ENCODE measurements around the gene ANKS1B.
"Not testable (repeated sequence)": the region's sequence is repeated elsewhere in the genome, so short reads cannot be mapped to it uniquely, and the experiment has no call there.

Gene ANKS1B

DNA sequence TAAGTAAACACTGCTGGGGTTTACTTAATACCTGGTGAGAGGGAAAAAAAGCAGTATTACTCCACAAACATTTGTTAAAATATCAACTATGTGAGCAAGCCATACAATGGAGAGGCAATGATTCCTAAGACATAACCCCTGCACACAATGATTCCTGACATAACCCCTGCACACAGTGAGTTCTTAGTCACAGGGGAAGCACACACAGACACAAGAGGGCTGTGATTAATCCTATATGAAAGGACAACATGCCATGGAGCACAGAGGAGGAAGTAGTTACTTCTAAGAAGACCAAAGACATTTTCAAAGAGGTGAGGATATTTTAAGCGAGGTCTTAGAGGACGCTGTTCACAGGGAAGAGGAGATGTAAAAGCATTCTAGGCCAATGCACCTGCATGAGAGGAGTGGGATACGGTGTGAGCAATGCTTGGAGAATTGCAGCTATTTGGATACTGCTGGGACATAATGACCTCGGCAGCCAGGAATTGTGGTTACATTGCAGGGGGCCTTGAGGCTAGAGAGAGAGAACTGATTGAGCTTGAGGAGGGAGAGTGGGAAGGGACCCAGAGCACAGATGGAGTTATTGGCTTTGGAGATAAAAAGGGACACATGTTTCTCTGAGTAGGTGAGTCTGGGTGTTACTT lies 1127.7 kb downstream of the ANKS1B start:
- DNase-seq (ENCODE audit: low read depth) = no peak
- no peak overlapping the region for H3K9ac ChIP-seq (ENCODE audit: low read length)
- no peaks in the 10 kb centered on the region for H3K27me3 ChIP-seq (replicated peaks; ENCODE audit: control insufficient read depth, insufficient read depth, low read length)
- no peaks in the 10 kb centered on the region for H3K9me3 ChIP-seq (ENCODE audit: control insufficient read depth, low read length)
- H3K4me1 ChIP-seq (ENCODE audit: control insufficient read depth, insufficient read depth, low read length) = no peaks in the 10 kb centered on the region
- no peaks in the 10 kb centered on the region for H3K36me3 ChIP-seq (ENCODE audit: control insufficient read depth, insufficient read depth, low read length, severe bottlenecking)
- no peak overlapping the region for H3K4me3 ChIP-seq (ENCODE audit: low read length)

DNA sequence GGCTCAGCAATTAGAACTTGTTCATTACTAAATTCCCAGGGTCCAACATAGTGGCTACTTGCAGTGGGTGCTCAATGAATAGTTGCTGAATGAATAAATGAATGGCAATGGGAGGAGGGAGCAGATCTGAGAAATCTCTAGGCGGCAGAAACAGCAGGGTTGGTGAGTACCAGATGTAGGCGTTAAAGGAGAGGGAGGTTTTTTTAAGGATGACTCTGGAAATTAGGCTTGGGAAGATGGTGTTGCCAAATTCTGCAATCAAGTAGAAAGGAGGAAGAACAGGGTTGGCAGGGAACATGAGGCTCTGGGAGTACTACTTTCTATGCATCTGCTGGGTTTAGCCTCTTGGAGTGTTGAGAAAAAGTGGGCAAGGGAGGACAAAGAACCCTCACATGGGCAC lies 1132.6 kb downstream of the ANKS1B start:
- Histone ChIP-seq H3K9me3 (ENCODE audit: control insufficient read depth, low read length) (no peaks in the 10 kb centered on the region), H3K27me3 (replicated peaks; ENCODE audit: control insufficient read depth, insufficient read depth, low read length) (no peaks in the 10 kb centered on the region), H3K36me3 (ENCODE audit: control insufficient read depth, insufficient read depth, low read length, severe bottlenecking) (no peaks in the 10 kb centered on the region), H3K4me3 (ENCODE audit: low read length) (no peak overlapping the region), H3K9ac (ENCODE audit: low read length) (no peak overlapping the region), H3K4me1 (ENCODE audit: control insufficient read depth, insufficient read depth, low read length) (no peaks in the 10 kb centered on the region)
- no peak for DNase-seq (ENCODE audit: low read depth)

DNA sequence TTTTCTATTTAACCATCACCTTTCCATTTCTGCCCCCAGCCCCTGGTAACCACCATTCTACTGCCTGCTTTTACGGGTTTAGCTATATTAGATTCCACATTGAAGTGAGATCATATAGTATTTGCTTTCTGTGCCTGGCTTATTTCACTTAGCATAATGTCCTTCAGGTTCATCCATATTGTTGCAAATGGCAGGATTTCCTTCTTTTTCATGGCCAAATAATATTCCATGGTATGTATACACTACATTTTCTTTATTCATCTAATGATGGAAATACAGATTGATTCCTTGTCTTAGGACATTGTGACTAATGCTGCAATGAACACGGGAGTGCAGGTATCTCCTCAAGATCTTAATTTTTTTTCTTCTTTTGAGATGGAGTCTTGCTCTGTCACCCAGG lies 1137.5 kb downstream of the ANKS1B start:
- Histone ChIP-seq H3K4me3 (ENCODE audit: low read length) (no peak overlapping the region), H3K36me3 (ENCODE audit: control insufficient read depth, insufficient read depth, low read length, severe bottlenecking) (no peaks in the 10 kb centered on the region), H3K4me1 (ENCODE audit: control insufficient read depth, insufficient read depth, low read length) (no peaks in the 10 kb centered on the region), H3K9ac (ENCODE audit: low read length) (no peak overlapping the region), H3K27me3 (replicated peaks; ENCODE audit: control insufficient read depth, insufficient read depth, low read length) (no peaks in the 10 kb centered on the region), H3K9me3 (ENCODE audit: control insufficient read depth, low read length) (no peaks in the 10 kb centered on the region)
- no peak for DNase-seq (ENCODE audit: low read depth)

DNA sequence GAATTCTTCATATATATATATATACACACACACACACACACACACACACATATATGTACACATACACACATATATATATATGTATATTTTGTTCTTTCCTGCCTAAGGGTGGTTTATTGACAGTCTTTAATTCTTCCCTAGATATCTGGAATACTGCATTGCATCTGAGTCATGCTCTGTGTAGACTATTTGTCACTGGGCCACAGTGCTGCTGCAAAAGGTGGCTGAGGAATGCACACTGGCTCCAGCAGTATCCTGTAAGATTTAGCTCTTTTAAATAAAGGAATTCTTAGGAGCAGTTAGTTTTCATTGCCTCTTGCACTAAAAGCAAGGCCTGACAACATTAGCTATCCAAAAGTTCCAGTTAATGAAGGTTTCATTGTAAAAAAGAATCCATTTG lies 1138.8 kb downstream of the ANKS1B start:
- H3K27me3 ChIP-seq (replicated peaks; ENCODE audit: control insufficient read depth, insufficient read depth, low read length) = no peaks in the 10 kb centered on the region
- DNase-seq (ENCODE audit: low read depth) = no peak
- no peak overlapping the region for H3K4me3 ChIP-seq (ENCODE audit: low read length)
- H3K9me3 ChIP-seq (ENCODE audit: control insufficient read depth, low read length) = no peaks in the 10 kb centered on the region
- H3K9ac ChIP-seq (ENCODE audit: low read length) = no peak overlapping the region
- no peaks in the 10 kb centered on the region for H3K4me1 ChIP-seq (ENCODE audit: control insufficient read depth, insufficient read depth, low read length)
- no peaks in the 10 kb centered on the region for H3K36me3 ChIP-seq (ENCODE audit: control insufficient read depth, insufficient read depth, low read length, severe bottlenecking)

DNA sequence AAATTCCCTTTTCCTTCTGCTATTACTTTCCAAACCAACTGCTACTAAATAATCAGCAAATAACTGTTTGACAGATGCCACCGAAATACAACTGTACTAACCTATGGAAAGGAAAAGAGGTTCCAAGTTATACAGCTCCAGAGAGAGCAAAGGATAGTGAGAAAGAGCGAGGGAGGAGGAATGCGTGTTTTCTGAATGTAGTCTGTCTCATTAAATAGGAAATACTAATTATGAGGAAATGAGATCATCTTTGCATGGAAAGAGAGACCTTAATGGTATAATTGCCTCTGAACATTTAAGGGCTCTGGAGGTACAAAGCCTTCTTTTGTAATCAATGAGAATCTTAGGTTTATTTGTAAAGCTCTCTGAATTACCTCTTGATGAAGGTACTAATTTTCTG lies 1144.4 kb downstream of the ANKS1B start:
- H3K9me3 ChIP-seq (ENCODE audit: control insufficient read depth, low read length) = no peaks in the 10 kb centered on the region
- no peak for DNase-seq (ENCODE audit: low read depth)
- peaks cover 3% of the 10 kb centered on the region for H3K27me3 ChIP-seq (replicated peaks; ENCODE audit: control insufficient read depth, insufficient read depth, low read length)

GRCh38 chr12:98838231-98838647 lies 1146.5 kb downstream of the ANKS1B start:
- Histone ChIP-seq H3K27me3 (replicated peaks; ENCODE audit: control insufficient read depth, insufficient read depth, low read length) (peaks cover 3% of the 10 kb centered on the region), H3K4me3 (ENCODE audit: low read length) (no peak overlapping the region)
- DNase-seq (ENCODE audit: low read depth) = peak; percentile 51

More for the DNA sequence above, 1144.4 kb downstream of the ANKS1B start:
- H3K4me1 ChIP-seq (ENCODE audit: control insufficient read depth, insufficient read depth, low read length) = peaks cover 9% of the 10 kb centered on the region
- no peak overlapping the region for H3K4me3 ChIP-seq (ENCODE audit: low read length)
- no peaks in the 10 kb centered on the region for H3K36me3 ChIP-seq (ENCODE audit: control insufficient read depth, insufficient read depth, low read length, severe bottlenecking)
- no peak overlapping the region for H3K9ac ChIP-seq (ENCODE audit: low read length)

DNA sequence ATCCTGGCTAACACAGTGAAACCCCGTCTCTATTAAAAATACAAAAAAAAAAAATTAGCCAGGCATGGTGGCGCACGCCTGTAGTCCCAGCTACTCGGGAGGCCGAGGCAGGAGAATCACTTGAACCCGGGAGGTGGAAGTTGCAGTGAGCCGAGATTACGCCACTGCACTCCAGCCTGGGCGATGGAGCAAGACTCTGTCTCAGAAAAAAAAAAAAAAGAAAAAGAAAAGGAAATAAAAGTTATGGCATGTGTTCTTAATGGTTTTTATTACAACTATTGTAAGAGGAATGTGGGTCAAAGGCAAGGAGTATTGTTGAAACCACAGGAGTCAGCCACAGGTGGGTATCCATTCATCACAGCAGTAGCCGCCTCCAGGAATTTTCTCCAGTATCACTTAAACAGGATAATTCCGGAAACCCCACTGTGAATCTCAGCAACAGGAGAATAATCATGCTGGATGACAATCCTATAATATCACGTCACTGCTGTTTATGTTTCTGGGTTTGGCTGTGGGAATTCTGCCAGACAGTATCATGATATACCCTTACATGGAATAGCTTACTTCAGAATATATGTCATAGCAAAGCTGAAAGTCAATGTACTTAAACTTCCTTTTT lies 1147.5 kb downstream of the ANKS1B start:
- H3K27me3 ChIP-seq (replicated peaks; ENCODE audit: control insufficient read depth, insufficient read depth, low read length); H3K9ac ChIP-seq (ENCODE audit: low read length); H3K36me3 ChIP-seq (ENCODE audit: control insufficient read depth, insufficient read depth, low read length, severe bottlenecking); H3K9me3 ChIP-seq (ENCODE audit: control insufficient read depth, low read length); H3K4me3 ChIP-seq (ENCODE audit: low read length); H3K4me1 ChIP-seq (ENCODE audit: control insufficient read depth, insufficient read depth, low read length): not testable (repeated sequence)
- peak; percentile 60 for DNase-seq (ENCODE audit: low read depth)

More at GRCh38 chr12:98838231-98838647, 1146.5 kb downstream of the ANKS1B start:
- H3K9ac ChIP-seq (ENCODE audit: low read length) = no peak overlapping the region
- H3K36me3 ChIP-seq (ENCODE audit: control insufficient read depth, insufficient read depth, low read length, severe bottlenecking) = no peaks in the 10 kb centered on the region
- peaks cover 9% of the 10 kb centered on the region for H3K4me1 ChIP-seq (ENCODE audit: control insufficient read depth, insufficient read depth, low read length)
- no peaks in the 10 kb centered on the region for H3K9me3 ChIP-seq (ENCODE audit: control insufficient read depth, low read length)

DNA sequence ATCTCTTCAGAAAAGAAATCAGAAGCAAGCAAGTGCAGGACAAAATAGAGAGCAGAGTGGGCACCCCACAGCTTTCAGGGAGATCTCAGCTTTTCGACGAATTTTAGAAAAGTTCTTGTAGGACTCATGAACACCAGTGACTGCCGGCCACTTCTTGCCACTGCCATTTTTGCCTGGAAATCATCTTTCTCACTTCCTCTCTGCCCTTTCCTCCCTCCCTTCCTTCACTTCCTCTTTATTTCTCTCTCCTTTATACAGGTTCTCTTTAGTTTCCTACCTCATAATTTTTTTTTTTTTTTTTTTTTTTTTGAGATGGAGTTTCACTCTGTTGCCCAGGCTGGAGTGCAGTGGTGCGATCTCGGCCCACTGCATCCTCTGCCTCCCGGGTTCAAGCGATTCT lies 1154.1 kb downstream of the ANKS1B start:
- no peaks in the 10 kb centered on the region for H3K36me3 ChIP-seq (ENCODE audit: control insufficient read depth, insufficient read depth, low read length, severe bottlenecking)
- no peaks in the 10 kb centered on the region for H3K9me3 ChIP-seq (ENCODE audit: control insufficient read depth, low read length)
- H3K4me1 ChIP-seq (ENCODE audit: control insufficient read depth, insufficient read depth, low read length) = no peaks in the 10 kb centered on the region
- no peak overlapping the region for H3K9ac ChIP-seq (ENCODE audit: low read length)
- DNase-seq (ENCODE audit: low read depth) = no peak
- H3K27me3 ChIP-seq (replicated peaks; ENCODE audit: control insufficient read depth, insufficient read depth, low read length) = no peaks in the 10 kb centered on the region
- no peak overlapping the region for H3K4me3 ChIP-seq (ENCODE audit: low read length)

- H3K4me1 ChIP-seq (ENCODE audit: control insufficient read depth, insufficient read depth, low read length) = no peaks in the 10 kb centered on the region
- no peaks in the 10 kb centered on the region for H3K9me3 ChIP-seq (ENCODE audit: control insufficient read depth, low read length)
- H3K36me3 ChIP-seq (ENCODE audit: control insufficient read depth, insufficient read depth, low read length, severe bottlenecking) = no peaks in the 10 kb centered on the region
- no peak overlapping the region for H3K4me3 ChIP-seq (ENCODE audit: low read length)
- H3K9ac ChIP-seq (ENCODE audit: low read length) = no peak overlapping the region
- DNase-seq (ENCODE audit: low read depth) = peak; percentile 10
- H3K27me3 ChIP-seq (replicated peaks; ENCODE audit: control insufficient read depth, insufficient read depth, low read length) = no peaks in the 10 kb centered on the region
Observed at GRCh38 chr12:98828802-98829600, 1155.7 kb downstream of the ANKS1B start.

DNA sequence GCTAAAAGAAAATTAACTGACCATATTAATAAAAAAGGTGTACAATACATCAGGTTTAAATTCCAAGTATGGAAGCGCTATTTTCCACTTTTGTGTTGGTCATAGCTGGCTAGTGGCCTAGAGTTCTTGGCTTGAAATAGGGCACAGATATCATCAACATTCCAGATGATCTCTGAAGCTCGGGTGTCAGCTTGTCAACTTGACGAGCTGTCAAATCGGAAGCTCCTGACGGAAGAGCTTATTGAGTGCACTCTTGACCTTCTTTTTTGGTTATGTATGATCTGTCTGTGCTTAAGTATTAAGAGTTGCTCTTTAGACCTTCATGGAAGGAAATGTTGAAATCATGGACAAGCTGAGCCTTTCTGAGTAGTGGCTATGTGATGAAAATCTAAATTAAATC lies 1161.7 kb downstream of the ANKS1B start:
- H3K9me3 ChIP-seq (ENCODE audit: control insufficient read depth, low read length) = no peaks in the 10 kb centered on the region
- peaks cover 3% of the 10 kb centered on the region for H3K4me1 ChIP-seq (ENCODE audit: control insufficient read depth, insufficient read depth, low read length)
- no peak overlapping the region for H3K9ac ChIP-seq (ENCODE audit: low read length)
- no peak for DNase-seq (ENCODE audit: low read depth)
- H3K4me3 ChIP-seq (ENCODE audit: low read length) = no peak overlapping the region
- H3K27me3 ChIP-seq (replicated peaks; ENCODE audit: control insufficient read depth, insufficient read depth, low read length) = no peaks in the 10 kb centered on the region
- H3K36me3 ChIP-seq (ENCODE audit: control insufficient read depth, insufficient read depth, low read length, severe bottlenecking) = no peaks in the 10 kb centered on the region

DNA sequence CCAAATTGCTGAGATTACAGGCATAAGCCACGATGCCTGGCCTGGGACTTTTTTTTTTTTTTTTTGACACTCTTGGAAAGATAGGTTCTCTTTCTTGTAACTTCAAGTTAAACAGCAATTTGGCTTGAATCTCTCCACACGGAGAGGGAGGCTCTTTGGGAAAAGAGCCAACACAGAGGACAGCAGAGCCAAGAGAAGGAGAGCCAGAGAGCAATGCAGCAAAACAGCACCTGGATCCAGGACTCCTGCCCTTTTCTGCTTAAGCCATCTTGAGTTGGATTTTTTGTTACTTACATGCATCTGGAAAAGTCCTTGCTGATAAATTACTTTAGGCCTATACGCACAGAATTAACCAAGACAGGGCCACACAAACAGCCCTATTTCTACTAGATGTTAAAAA lies 1162.9 kb downstream of the ANKS1B start:
- H3K9ac ChIP-seq (ENCODE audit: low read length) = no peak overlapping the region
- peaks cover 3% of the 10 kb centered on the region for H3K4me1 ChIP-seq (ENCODE audit: control insufficient read depth, insufficient read depth, low read length)
- H3K27me3 ChIP-seq (replicated peaks; ENCODE audit: control insufficient read depth, insufficient read depth, low read length) = peaks cover 4% of the 10 kb centered on the region
- no peak overlapping the region for H3K4me3 ChIP-seq (ENCODE audit: low read length)
- no peaks in the 10 kb centered on the region for H3K36me3 ChIP-seq (ENCODE audit: control insufficient read depth, insufficient read depth, low read length, severe bottlenecking)
- DNase-seq (ENCODE audit: low read depth) = no peak
- H3K9me3 ChIP-seq (ENCODE audit: control insufficient read depth, low read length) = no peaks in the 10 kb centered on the region
